Lower lobe of right lung (tissue), 2 donors: ENCODE measurements around the gene FBXO27. TPM values are rescaled to one million over a fixed set of nuclear protein-coding genes. Genes with fewer than 3 reads are reported as not detected.

Source experiments
- ATAC-seq, 2 donors: fragments of 200-7000 bp; cut with Tn5 transposase; one replicate each; pipeline ENCODE4 v1.9.1; 2020 to 2022; ENCODE audit warnings: mild to moderate bottlenecking in 2 of 2, moderate library complexity in 2 of 2
- DNase-seq: peaks from one replicate; pipeline ENCODE4 v3.0.0-alpha.2; 2020
- H3K27ac ChIP-seq: fragments of 200-600 bp; one replicate; pipeline ENCODE4 v1.8.0; 2022
- H3K27me3 ChIP-seq: fragments of 200-600 bp; one replicate; pipeline ENCODE4 v1.8.0; 2022; ENCODE audit warnings: low read depth
- H3K36me3 ChIP-seq: fragments of 200-600 bp; one replicate; pipeline ENCODE4 v1.8.0; 2022; ENCODE audit warnings: mild to moderate bottlenecking
- H3K4me1 ChIP-seq: fragments of 200-600 bp; one replicate; pipeline ENCODE4 v1.8.0; 2022
- H3K4me3 ChIP-seq: fragments of 200-600 bp; one replicate; pipeline ENCODE4 v1.8.0; 2022; ENCODE audit warnings: mild to moderate bottlenecking
- H3K9me3 ChIP-seq: fragments of 200-600 bp; one replicate; pipeline ENCODE4 v1.8.0; 2022
- intact Hi-C: fragments of 100-400 bp; cut with DNase I; formaldehyde crosslinking; loops from one replicate; pipeline ENCODE4 v1.11.0; 2022
- total RNA-seq: library from RNA; stranded (reverse); fragmentation: NEBNext Ultra II Directional; extraction: Animal tissue kit (Norgen Biotek cat#: 25700); gene quantifications from one replicate; pipeline ENCODE4 v1.2.1, GENCODE V29; 2021
- TF ChIP-seq, protein P1 (sequence below): fragments of 200-600 bp; IDR thresholded peaks from one replicate; pipeline ENCODE4 v1.8.0; 2022; ENCODE audit warnings: antibody characterized with exemption, mild to moderate bottlenecking
- donor health status: DM: no; HTN: yes; CAD: no; lungs with severe emphysema.

Gene FBXO27
- total RNA-seq, 1 donor from 2014 or later = 6.4 TPM

DNA sequence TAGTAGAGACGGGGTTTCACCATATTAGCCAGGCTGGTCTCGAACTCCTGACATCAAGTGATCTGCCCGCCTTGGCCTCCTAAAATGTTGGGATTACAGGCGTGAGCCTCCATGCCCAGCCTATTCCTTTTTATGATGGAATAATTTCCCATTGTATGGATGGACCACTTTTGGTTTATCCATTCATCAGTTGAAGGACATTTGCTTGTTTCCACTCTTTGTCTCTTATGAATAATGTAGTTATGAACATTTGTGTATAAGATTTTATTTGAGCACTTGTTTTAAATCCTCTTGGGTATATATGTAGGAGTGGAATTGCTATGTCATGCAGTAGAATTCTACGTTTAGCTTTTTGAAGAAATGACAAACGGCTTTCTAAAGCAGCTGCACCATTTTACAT lies 23.3 kb downstream of the FBXO27 start:
- TF ChIP-seq, protein P1, sequence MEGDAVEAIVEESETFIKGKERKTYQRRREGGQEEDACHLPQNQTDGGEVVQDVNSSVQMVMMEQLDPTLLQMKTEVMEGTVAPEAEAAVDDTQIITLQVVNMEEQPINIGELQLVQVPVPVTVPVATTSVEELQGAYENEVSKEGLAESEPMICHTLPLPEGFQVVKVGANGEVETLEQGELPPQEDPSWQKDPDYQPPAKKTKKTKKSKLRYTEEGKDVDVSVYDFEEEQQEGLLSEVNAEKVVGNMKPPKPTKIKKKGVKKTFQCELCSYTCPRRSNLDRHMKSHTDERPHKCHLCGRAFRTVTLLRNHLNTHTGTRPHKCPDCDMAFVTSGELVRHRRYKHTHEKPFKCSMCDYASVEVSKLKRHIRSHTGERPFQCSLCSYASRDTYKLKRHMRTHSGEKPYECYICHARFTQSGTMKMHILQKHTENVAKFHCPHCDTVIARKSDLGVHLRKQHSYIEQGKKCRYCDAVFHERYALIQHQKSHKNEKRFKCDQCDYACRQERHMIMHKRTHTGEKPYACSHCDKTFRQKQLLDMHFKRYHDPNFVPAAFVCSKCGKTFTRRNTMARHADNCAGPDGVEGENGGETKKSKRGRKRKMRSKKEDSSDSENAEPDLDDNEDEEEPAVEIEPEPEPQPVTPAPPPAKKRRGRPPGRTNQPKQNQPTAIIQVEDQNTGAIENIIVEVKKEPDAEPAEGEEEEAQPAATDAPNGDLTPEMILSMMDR = no peak
- DNase-seq = no peak
- no peaks in the 10 kb centered on the region for H3K36me3 ChIP-seq
- ATAC-seq = no peak
- intact Hi-C loops = no loop called here
- H3K4me3 ChIP-seq = no peak overlapping the region
- no peaks in the 10 kb centered on the region for H3K9me3 ChIP-seq
- no peaks in the 10 kb centered on the region for H3K27me3 ChIP-seq
- no peaks in the 10 kb centered on the region for H3K4me1 ChIP-seq
- no peak overlapping the region for H3K27ac ChIP-seq

- ATAC-seq = no peak
Measured at GRCh38 chr19:39008137-39008536, 24.2 kb downstream of the FBXO27 start.

GRCh38 chr19:39007096-39007495 lies 25.3 kb downstream of the FBXO27 start:
- ATAC-seq (no peak), DNase-seq (no peak)
- Histone ChIP-seq H3K9me3 (no peaks in the 10 kb centered on the region), H3K4me1 (no peaks in the 10 kb centered on the region), H3K27me3 (no peaks in the 10 kb centered on the region), H3K36me3 (no peaks in the 10 kb centered on the region), H3K4me3 (no peak overlapping the region), H3K27ac (no peak overlapping the region)
- intact Hi-C loops = no loop called here
- TF ChIP-seq, protein P1 = no peak

More at GRCh38 chr19:39008137-39008536, 24.2 kb downstream of the FBXO27 start:
- TF ChIP-seq, protein P1 = no peak
- intact Hi-C loops = no loop called here
- no peak for DNase-seq
- H3K4me1 ChIP-seq = no peaks in the 10 kb centered on the region
- H3K36me3 ChIP-seq = no peaks in the 10 kb centered on the region
- no peak overlapping the region for H3K4me3 ChIP-seq
- H3K27ac ChIP-seq = no peak overlapping the region
- no peaks in the 10 kb centered on the region for H3K9me3 ChIP-seq
- H3K27me3 ChIP-seq = no peaks in the 10 kb centered on the region

- H3K36me3 ChIP-seq = no peaks in the 10 kb centered on the region
- ATAC-seq (no peak), DNase-seq (no peak)
- no peaks in the 10 kb centered on the region for H3K27me3 ChIP-seq
- intact Hi-C loops = no loop called here
- TF ChIP-seq, protein P1 = no peak
- no peaks in the 10 kb centered on the region for H3K9me3 ChIP-seq
- no peak overlapping the region for H3K4me3 ChIP-seq
- H3K4me1 ChIP-seq = no peaks in the 10 kb centered on the region
- no peak overlapping the region for H3K27ac ChIP-seq
Measured at GRCh38 chr19:39004403-39004802, 27.9 kb downstream of the FBXO27 start.

GRCh38 chr19:39003796-39004195 lies 28.6 kb downstream of the FBXO27 start:
- DNase-seq (no peak), ATAC-seq (no peak)
- intact Hi-C loops = no loop called here
- Histone ChIP-seq H3K9me3 (no peaks in the 10 kb centered on the region), H3K27ac (no peak overlapping the region), H3K4me3 (no peak overlapping the region), H3K36me3 (no peaks in the 10 kb centered on the region), H3K27me3 (no peaks in the 10 kb centered on the region), H3K4me1 (no peaks in the 10 kb centered on the region)
- TF ChIP-seq, protein P1 = no peak

DNA sequence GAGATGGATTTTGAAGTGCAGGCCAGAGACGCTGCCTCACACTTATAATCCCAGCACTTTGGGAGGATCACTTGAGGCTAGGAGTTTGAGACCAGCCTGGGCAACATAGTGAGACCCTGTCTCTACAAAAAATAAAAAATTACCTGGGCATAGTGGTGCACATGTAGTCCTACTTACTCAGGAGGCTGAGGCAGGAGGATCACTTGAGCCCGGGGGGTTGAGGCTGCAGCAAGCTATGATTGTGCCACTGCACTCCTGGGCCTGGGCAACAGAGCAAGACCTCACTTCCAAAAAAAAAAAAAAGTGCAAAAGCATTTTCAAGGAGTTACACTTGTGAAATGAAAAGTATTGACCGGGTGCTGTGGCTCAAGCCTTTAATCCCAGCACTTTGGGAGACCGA lies 29.2 kb downstream of the FBXO27 start:
- TF ChIP-seq, protein P1 = no peak
- H3K9me3 ChIP-seq = no peaks in the 10 kb centered on the region

More for the DNA sequence above, 29.2 kb downstream of the FBXO27 start:
- ATAC-seq (no peak), DNase-seq (no peak)
- H3K4me1 ChIP-seq = no peaks in the 10 kb centered on the region
- no peaks in the 10 kb centered on the region for H3K27me3 ChIP-seq
- no peak overlapping the region for H3K4me3 ChIP-seq
- no peak overlapping the region for H3K27ac ChIP-seq
- intact Hi-C loops = no loop called here
- H3K36me3 ChIP-seq = no peaks in the 10 kb centered on the region
